GM15510 (cell line): Measurements from ENCODE around the gene DCN.

ENCODE experiments used
- POLR2A ChIP-seq: IDR thresholded peaks from 3 replicates; pipeline ENCODE4 v1.6.1; 2011; ENCODE audit warnings: borderline replicate concordance; ENCODE audit not compliant: insufficient read length; ENCODE audit errors: extremely low read depth

Gene DCN

DNA sequence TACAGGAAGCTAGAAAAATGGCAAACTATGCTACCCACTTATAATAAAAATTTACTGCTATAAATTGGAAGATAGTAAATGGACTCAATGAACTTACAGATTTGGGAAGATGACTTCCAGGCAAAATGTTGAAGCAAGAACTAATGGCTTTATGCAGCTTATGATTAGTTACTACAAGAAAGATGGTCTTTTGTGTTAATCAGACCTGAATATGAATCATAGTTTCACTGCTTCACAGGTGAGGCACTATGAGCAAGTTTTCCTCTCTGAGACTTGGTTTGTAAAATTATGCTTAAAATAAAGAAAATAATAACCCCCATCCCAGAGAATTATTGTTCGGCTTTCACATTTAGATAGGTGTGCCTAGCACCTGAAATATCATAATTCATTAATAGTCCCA lies 19.8 kb upstream of the DCN start:
- TF ChIP-seq POLR2A: no peak

DNA sequence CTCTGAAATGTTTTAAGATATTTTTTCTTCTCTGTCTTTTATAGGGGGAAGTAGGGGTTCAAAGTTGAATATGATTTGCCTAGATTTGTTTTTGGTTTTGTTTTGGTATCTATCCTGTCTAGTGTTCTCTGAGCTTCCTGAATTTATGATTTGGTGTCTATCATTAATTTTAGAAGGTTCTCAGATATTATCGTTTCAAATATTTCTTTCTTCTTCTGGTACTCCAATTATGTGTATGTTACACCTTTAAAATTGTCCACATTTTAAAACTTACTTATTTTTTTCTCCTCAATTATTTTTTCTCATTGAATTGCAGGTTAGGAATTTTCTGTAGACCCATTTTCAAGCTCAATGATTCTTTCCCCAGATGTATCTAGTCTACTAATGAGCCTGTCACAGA lies 13.8 kb upstream of the DCN start:
- no peak for TF ChIP-seq POLR2A

DNA sequence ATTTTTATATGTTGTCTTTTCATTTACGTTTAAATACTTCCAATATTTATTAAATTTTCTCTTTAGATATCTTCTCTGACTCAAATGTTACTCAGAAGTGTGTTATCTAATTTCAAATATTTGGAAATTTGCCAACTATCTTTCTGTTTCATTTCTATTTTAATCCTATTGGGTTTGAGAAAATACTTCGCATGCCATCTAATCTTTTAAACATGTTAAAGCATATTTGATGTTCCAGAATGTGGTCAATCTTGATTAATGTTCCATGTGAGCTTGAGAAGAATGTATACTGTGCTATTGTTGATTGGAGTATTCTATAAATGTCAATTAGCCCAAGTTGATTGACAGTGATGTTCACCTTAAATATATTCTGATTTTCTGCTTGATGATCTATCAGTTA lies 11.9 kb upstream of the DCN start:
- TF ChIP-seq POLR2A: no peak

- no peak for TF ChIP-seq POLR2A
These were observed 9.0 kb upstream of the DCN start for GRCh38 chr12:91191513-91192111.

- no peak for TF ChIP-seq POLR2A
These were observed 6.9 kb upstream of the DCN start for GRCh38 chr12:91189516-91189915.

DNA sequence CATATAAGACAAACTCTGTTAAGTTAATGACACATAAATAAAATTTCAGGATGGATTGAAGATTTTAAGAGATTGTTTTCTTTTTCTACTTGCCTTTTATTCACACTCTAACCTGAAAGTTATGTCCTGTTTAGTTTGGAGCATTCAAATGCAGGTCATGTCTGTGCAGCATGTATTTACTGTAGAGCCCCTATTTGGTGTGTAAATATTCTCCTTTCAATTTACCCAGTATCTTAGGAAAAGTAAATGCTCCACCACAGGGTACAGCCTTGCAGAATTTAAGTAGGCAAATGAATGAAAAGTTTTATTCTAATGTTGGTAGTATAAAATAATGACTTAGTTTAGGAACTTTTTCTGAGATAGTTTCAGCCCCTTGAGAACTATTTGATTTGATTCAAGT lies 6.2 kb upstream of the DCN start:
- TF ChIP-seq POLR2A: no peak

DNA sequence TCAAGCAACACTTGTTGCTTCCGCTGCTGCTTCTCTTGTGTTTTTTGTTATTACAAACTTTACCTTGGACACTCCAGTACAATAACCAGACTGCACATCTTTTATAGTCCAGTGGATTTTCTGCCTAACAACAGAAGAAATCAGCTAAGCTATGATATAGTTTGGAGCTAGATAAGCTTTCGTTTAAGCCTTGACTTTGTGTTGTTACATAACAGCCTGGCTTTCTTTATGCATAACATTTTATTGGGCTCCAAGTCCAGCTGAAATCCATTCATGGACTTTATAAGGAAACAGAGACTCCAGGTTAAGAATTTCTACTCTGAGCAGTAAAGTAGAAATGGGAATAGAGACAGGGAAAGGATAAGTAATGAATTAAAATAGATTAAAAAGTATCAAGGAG lies 3.5 kb upstream of the DCN start:
- TF ChIP-seq POLR2A: no peak

DNA sequence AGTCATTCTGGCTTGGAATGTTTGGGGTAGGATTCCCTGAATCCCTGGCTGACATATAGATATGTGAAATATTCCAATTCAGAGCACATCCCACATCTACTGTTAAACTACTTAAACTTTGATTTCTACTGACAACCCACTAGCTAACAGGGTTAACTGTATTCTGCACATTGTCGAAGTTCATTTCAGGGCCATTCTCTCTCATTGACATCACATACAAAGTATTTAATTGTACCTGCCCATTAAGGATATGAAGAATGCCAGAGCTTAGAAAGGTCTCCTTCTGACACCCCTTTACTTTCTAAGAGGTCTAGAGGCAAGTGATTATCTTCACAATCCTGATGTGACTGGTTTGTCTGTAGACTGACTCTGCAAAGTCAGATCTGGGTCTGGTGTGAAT lies 2.8 kb upstream of the DCN start:
- TF ChIP-seq POLR2A: no peak

DNA sequence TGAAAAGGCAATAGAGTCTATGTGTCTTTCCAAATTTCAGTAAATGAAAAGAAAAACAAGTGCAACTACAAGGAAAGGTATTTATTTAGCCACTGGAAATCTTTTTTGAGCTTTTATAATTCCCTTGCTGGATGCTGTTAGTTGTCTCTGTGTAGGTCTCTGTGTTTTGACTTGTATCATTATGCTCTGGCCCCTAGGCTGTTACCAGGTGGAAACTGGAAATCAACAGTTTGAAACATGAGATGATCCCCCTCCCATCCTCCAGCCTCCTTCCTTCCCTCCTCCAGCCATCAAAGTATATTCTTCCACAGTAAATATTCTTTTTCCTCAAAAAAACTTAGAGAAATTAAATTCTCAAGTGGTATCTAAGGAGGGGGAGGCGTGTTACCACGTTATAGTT lies 934 bp upstream of the DCN start:
- no peak for TF ChIP-seq POLR2A

- no peak for TF ChIP-seq POLR2A
These were observed 1.8 kb downstream of the DCN start for GRCh38 chr12:91180582-91181395.

DNA sequence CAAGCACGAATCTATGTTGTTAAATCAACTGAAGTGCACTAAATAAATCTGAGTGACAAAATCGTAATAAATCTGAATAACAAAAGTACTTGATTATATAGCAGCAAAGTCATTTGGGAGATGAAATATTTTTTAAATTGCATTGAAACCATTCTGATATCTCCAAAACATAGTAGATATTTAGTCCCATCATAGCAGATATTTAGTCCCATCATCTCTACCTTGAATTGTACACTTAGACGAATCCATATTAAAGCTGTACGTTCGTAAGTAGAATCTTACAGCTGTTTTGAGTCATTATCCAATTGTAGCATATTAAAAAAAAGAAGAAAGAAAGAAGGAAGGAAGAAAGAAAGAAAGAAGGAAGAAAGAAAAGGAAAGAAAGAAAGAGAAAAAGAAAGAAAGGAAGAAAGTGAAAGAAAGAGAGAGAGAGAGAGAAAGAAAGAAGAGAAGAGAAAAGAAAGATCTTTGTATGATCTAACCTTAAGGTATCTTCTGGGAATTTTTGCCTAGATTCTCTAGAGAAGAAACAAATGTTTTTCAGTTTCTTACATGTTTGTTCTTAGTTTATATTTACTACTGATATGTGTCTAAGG lies 2.6 kb downstream of the DCN start:
- TF ChIP-seq POLR2A: no peak

GRCh38 chr12:91179315-91179714 lies 3.3 kb downstream of the DCN start:
- TF ChIP-seq POLR2A: no peak

DNA sequence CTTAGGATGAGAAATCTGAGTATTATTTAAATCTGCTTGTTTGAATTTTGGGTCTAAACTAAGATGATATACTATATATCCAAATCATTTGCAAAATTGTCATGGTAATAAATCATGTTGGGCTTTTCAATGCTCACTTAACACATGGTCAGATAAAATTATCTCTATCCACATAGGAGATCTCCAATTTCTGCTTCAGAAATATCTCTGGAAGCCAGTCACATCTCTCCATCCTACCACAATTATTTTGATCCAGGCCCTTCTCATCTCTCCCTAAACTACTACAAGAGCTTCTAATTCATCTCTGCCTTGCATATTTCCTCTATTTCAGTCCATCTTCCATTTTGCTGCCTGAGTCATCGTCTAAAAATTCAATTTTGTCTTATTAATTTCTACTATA lies 3.8 kb downstream of the DCN start:
- no peak for TF ChIP-seq POLR2A

DNA sequence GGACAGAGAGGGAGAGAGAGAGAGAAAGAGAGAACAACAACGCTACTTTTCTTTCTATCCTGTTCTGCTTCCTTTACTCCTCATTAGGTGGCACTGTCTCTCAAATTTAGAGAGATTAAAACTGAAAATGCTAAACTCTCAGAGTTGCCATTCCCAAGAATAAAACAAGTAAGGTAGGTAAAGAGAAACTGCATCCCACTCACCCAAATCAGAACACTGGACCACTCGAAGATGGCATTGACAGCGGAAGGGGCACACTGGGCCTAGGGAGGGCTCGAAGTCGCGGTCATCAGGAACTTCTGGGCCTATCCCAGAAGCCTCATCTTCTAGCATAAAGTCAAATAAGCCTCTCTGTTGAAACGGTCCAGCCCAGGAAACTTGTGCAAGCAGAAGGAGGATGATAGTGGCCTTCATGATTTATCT lies 4.5 kb downstream of the DCN start:
- no peak for TF ChIP-seq POLR2A

- TF ChIP-seq POLR2A: no peak
These were observed 5.2 kb downstream of the DCN start for GRCh38 chr12:91177381-91177780.

- TF ChIP-seq POLR2A: no peak
These were observed 5.7 kb downstream of the DCN start for GRCh38 chr12:91176915-91177314.
